Spinal cord (tissue), 10 donors: Measurements from ENCODE around the gene TM4SF20. TPM values are rescaled to one million over a fixed set of nuclear protein-coding genes. Genes with fewer than 3 reads are reported as not detected.

Experiments
- DNase-seq, 6 donors: peaks; one replicate each; pipeline versions ENCODE4 v3.0.0 to v3.0.0-alpha.2; 2013 to 2015; ENCODE audit warnings: low spot score in 6 of 6, low read depth in 4 of 6
- H3K27ac ChIP-seq: one replicate; pipeline ENCODE4 v1.5.1; 2013; ENCODE audit warnings: low read depth, low read length, control low read depth
- H3K27me3 ChIP-seq: one replicate; pipeline ENCODE4 v1.6.1; 2013; ENCODE audit warnings: low read length; ENCODE audit not compliant: control insufficient read depth, insufficient read depth
- H3K36me3 ChIP-seq: one replicate; pipeline ENCODE4 v1.6.1; 2013; ENCODE audit warnings: low read length; ENCODE audit not compliant: control insufficient read depth, insufficient read depth
- H3K4me1 ChIP-seq: one replicate; pipeline ENCODE4 v1.6.1; 2013; ENCODE audit warnings: low read length; ENCODE audit not compliant: control insufficient read depth, insufficient read depth
- H3K4me3 ChIP-seq: one replicate; pipeline ENCODE4 v1.5.1; 2013; ENCODE audit warnings: low read depth, low read length, control low read depth
- H3K9me3 ChIP-seq: one replicate; pipeline ENCODE4 v1.6.1; 2013; ENCODE audit warnings: low read length; ENCODE audit not compliant: control insufficient read depth, insufficient read depth
- WGBS: methylation state at CpG from one replicate; pipeline ENCODE4 v1.1.5; 2013; ENCODE audit warnings: missing lambda C conversion rate; ENCODE audit not compliant: insufficient coverage; 5-methylcytosine and 5-hydroxymethylcytosine counted together
- polyA plus RNA-seq, 2 donors: library from polyadenylated mRNA; unstranded; fragments of 120-200 nt; gene quantifications; one replicate each; pipeline ENCODE4 v1.2.1, GENCODE V29; 2013; ENCODE audit not compliant: insufficient read length in 2 of 2
- total RNA-seq, 2 donors: library from RNA; depleted of rRNA in 1 of 2; stranded (reverse); fragments of 120-200 nt in 1 of 2; fragments of >200 nt in 1 of 2; gene quantifications; one replicate each; pipeline versions ENCODE4 v1.2.3 to v1.2.4, GENCODE V29; 2013 to 2014
- donor health status: healthy.

Gene TM4SF20
- total and polyA plus RNA-seq, 4 donors, result 0.10 to 0.35 (median 0.25) TPM; not detected in 1

- Histone ChIP-seq H3K4me1 (peaks cover 4% of the 10 kb centered on the region), H3K27me3 (no peaks in the 10 kb centered on the region), H3K9me3 (no peaks in the 10 kb centered on the region), H3K36me3 (no peaks in the 10 kb centered on the region), H3K4me3 (no peak overlapping the region), H3K27ac (no peak overlapping the region)
- 100% methylated on average over 2 of the region's 5 CpGs for WGBS
- no peak for DNase-seq
Observed at GRCh38 chr2:227412877-227413276, 33.8 kb upstream of the TM4SF20 start.

- Histone ChIP-seq H3K4me1 (peaks cover 12% of the 10 kb centered on the region), H3K27ac (no peak overlapping the region), H3K4me3 (no peak overlapping the region), H3K9me3 (no peaks in the 10 kb centered on the region), H3K36me3 (no peaks in the 10 kb centered on the region), H3K27me3 (no peaks in the 10 kb centered on the region)
- no peak for DNase-seq
- WGBS, result 100% methylated on average over 1 of the region's 3 CpGs
Observed at GRCh38 chr2:227411990-227412350, 32.9 kb upstream of the TM4SF20 start.

- DNase-seq, result no peak
- H3K27me3 ChIP-seq, result no peaks in the 10 kb centered on the region
- no peak overlapping the region for H3K4me3 ChIP-seq
- no peaks in the 10 kb centered on the region for H3K36me3 ChIP-seq
- WGBS, result 93% methylated on average over 8 of the region's 9 CpGs
- peaks cover 16% of the 10 kb centered on the region for H3K4me1 ChIP-seq
- H3K27ac ChIP-seq, result no peak overlapping the region
- H3K9me3 ChIP-seq, result no peaks in the 10 kb centered on the region
Observed at GRCh38 chr2:227411320-227411989, 32.3 kb upstream of the TM4SF20 start.

- 83% methylated on average over 2 of the region's 3 CpGs for WGBS
- Histone ChIP-seq H3K9me3 (no peaks in the 10 kb centered on the region), H3K27me3 (no peaks in the 10 kb centered on the region), H3K36me3 (no peaks in the 10 kb centered on the region), H3K4me1 (peaks cover 17% of the 10 kb centered on the region), H3K27ac (no peak overlapping the region), H3K4me3 (no peak overlapping the region)
- no peak for DNase-seq
Observed at GRCh38 chr2:227410191-227410590, 31.1 kb upstream of the TM4SF20 start.

- no peaks in the 10 kb centered on the region for H3K27me3 ChIP-seq
- DNase-seq, result peak in 2 of 6 donors; percentile 61 to 79
- no peaks in the 10 kb centered on the region for H3K9me3 ChIP-seq
- no peak overlapping the region for H3K27ac ChIP-seq
- no peaks in the 10 kb centered on the region for H3K36me3 ChIP-seq
- no peak overlapping the region for H3K4me3 ChIP-seq
- peaks cover 15% of the 10 kb centered on the region for H3K4me1 ChIP-seq
- 76% methylated on average over 15 of the region's 16 CpGs for WGBS
Observed at GRCh38 chr2:227407591-227408151, 28.6 kb upstream of the TM4SF20 start.

GRCh38 chr2:227406177-227407031, 27.3 kb upstream of the TM4SF20 start:
- Histone ChIP-seq H3K4me3 (no peak overlapping the region), H3K27ac (peak overlapping the region; percentile 83), H3K4me1 (peaks cover 15% of the 10 kb centered on the region)

GRCh38 chr2:227404585-227405271, 25.6 kb upstream of the TM4SF20 start:
- H3K4me3 ChIP-seq, result no peak overlapping the region
- H3K4me1 ChIP-seq, result peaks cover 15% of the 10 kb centered on the region
- 83% methylated on average over 1 of the region's 4 CpGs for WGBS
- no peak for DNase-seq
- H3K36me3 ChIP-seq, result no peaks in the 10 kb centered on the region
- no peak overlapping the region for H3K27ac ChIP-seq
- no peaks in the 10 kb centered on the region for H3K27me3 ChIP-seq
- H3K9me3 ChIP-seq, result no peaks in the 10 kb centered on the region

More at GRCh38 chr2:227406177-227407031, 27.3 kb upstream of the TM4SF20 start:
- 4% methylated on average over 6 of the region's 7 CpGs for WGBS
- DNase-seq, result peak; percentile 85 to 98 (median 92)
- Histone ChIP-seq H3K27me3 (no peaks in the 10 kb centered on the region), H3K9me3 (no peaks in the 10 kb centered on the region), H3K36me3 (no peaks in the 10 kb centered on the region)

- no peak for DNase-seq
- no peaks in the 10 kb centered on the region for H3K9me3 ChIP-seq
- H3K36me3 ChIP-seq, result no peaks in the 10 kb centered on the region
- no peak overlapping the region for H3K4me3 ChIP-seq
- 100% methylated on average over 1 of the region's 4 CpGs for WGBS
- no peak overlapping the region for H3K27ac ChIP-seq
- no peaks in the 10 kb centered on the region for H3K27me3 ChIP-seq
- H3K4me1 ChIP-seq, result peaks cover 15% of the 10 kb centered on the region
Observed at GRCh38 chr2:227402959-227403358, 23.9 kb upstream of the TM4SF20 start.

GRCh38 chr2:227402321-227402720, 23.2 kb upstream of the TM4SF20 start:
- Histone ChIP-seq H3K36me3 (no peaks in the 10 kb centered on the region), H3K27me3 (no peaks in the 10 kb centered on the region), H3K9me3 (no peaks in the 10 kb centered on the region), H3K4me1 (peaks cover 10% of the 10 kb centered on the region), H3K4me3 (no peak overlapping the region), H3K27ac (no peak overlapping the region)
- no peak for DNase-seq
